Measurements from ENCODE around the gene C2orf66. TPM values are rescaled to one million over a fixed set of nuclear protein-coding genes. Genes with fewer than 3 reads are reported as not detected.

C2orf66 gene
- total RNA-seq, 4 donors from 2014 or later: 0.18 TPM; not detected in 3

GRCh38 chr2:196830701-196831100 is 21.5 kb upstream of the C2orf66 start:
- 82 to 100% methylated on average over 1 of the region's 1 CpG for WGBS, 2 donors
- H3K27me3 ChIP-seq: no peaks in the 10 kb centered on the region

DNA sequence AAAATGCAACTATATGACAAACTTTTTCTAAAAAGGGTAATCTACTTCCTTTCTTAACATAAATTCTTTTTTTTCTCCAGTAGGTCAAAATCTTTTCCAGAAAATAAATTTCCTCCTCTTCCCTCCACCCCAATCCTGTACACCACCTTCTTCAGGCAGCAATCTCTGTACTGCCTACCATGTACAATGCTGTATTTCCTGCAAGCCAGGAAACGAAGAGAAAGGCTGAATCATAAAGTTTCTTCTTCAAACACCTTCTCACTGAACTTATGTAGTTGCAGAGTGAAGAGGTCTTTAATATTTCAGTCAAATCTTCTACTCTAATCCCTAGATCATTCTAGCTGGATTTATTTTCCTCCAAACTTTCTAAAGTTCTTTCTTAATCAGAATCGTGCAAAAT is 18.2 kb upstream of the C2orf66 start:
- no peak for DNase-seq
- no peak overlapping the region for H3K4me3 ChIP-seq
- intact Hi-C loops (cut with DNase I): no loop called here

More at GRCh38 chr2:196830701-196831100, 21.5 kb upstream of the C2orf66 start:
- no peak overlapping the region for H3K4me3 ChIP-seq
- no peak overlapping the region for H3K27ac ChIP-seq
- TF ChIP-seq, protein P1, sequence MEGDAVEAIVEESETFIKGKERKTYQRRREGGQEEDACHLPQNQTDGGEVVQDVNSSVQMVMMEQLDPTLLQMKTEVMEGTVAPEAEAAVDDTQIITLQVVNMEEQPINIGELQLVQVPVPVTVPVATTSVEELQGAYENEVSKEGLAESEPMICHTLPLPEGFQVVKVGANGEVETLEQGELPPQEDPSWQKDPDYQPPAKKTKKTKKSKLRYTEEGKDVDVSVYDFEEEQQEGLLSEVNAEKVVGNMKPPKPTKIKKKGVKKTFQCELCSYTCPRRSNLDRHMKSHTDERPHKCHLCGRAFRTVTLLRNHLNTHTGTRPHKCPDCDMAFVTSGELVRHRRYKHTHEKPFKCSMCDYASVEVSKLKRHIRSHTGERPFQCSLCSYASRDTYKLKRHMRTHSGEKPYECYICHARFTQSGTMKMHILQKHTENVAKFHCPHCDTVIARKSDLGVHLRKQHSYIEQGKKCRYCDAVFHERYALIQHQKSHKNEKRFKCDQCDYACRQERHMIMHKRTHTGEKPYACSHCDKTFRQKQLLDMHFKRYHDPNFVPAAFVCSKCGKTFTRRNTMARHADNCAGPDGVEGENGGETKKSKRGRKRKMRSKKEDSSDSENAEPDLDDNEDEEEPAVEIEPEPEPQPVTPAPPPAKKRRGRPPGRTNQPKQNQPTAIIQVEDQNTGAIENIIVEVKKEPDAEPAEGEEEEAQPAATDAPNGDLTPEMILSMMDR (IDR thresholded peaks at IDR 0.05): no peak
- TF ChIP-seq POLR2A (IDR thresholded peaks at IDR 0.05): no peak
- H3K4me1 ChIP-seq: peaks cover 0 to 2% (median 0%) of the 10 kb centered on the region in 3 donors
- no peaks in the 10 kb centered on the region for H3K9me3 ChIP-seq
- H3K36me3 ChIP-seq: peaks cover 0 to 7% (median 0%) of the 10 kb centered on the region in 3 donors
- intact Hi-C loops (cut with DNase I): no loop called here
- no peak for DNase-seq

DNA sequence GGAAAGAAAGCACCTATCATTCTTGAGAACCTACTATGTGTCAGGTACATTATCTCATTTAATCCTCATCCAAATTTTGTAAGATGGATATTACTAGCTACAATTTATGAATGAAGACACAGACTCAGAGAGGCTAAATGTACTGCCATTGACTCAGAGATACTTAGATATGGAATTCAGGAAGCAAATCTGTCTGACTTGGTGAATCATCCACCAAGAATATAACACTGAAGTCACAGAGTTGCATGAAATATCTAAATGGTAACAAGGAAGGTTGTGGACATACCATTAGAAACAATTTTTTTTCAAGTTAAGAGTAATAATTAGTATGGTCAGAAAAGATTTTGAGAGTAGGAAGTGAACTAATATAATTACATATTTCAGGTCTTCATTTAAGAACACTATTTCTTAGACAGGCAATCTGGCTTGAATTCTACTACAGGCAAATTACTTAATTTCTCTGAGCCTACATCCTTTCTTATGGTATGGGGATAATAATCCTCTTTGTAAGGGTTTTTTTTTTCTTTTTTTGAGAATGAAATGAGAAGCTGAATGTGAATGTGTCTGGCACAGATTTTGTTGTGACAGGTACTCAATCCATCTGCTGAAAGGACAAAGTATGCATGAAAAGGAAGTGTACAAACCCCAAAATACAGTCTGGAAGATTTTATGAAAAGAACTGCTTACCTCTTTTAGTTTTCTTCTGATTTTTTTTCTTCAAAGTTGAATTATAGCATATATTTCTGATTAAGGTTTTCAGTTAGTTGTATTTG is 14.8 kb upstream of the C2orf66 start:
- no peak overlapping the region for H3K4me3 ChIP-seq
- TF ChIP-seq, protein P1 (IDR thresholded peaks at IDR 0.05): no peak
- no peak for TF ChIP-seq POLR2A (IDR thresholded peaks at IDR 0.05)
- H3K27ac ChIP-seq: no peak overlapping the region
- no peaks in the 10 kb centered on the region for H3K9me3 ChIP-seq
- no peaks in the 10 kb centered on the region for H3K36me3 ChIP-seq
- H3K4me1 ChIP-seq: no peaks in the 10 kb centered on the region
- H3K27me3 ChIP-seq: no peaks in the 10 kb centered on the region
- no peak for DNase-seq
- intact Hi-C loops (cut with DNase I): no loop called here

More for the DNA sequence above, 18.2 kb upstream of the C2orf66 start:
- H3K27ac ChIP-seq: no peak overlapping the region
- H3K9me3 ChIP-seq: no peaks in the 10 kb centered on the region
- TF ChIP-seq, protein P1 (IDR thresholded peaks at IDR 0.05): no peak
- no peak for TF ChIP-seq POLR2A (IDR thresholded peaks at IDR 0.05)
- H3K36me3 ChIP-seq: peaks cover 0 to 7% (median 0%) of the 10 kb centered on the region in 3 donors
- WGBS, 2 donors: 55 to 67% methylated on average over 2 of the region's 2 CpGs
- no peaks in the 10 kb centered on the region for H3K4me1 ChIP-seq
- H3K27me3 ChIP-seq: no peaks in the 10 kb centered on the region

DNA sequence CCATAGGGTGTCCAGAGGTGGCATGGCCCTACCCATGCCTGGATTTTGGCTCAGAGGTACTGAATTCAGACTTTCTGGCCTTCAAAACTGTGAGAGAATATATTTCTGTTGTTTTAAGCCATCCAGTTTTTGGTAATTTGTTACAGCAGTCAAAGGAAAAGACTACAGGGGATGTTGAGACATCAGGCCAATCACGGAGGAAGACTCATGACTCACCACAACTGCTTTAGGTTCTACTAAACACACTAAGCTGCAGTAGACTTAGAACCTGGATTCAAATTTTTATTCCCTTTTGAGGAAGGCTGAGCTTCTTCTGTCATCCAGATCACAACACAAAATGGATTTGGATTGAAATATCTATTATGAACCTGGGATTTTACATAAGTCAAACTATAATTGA is 12.0 kb upstream of the C2orf66 start:
- H3K9me3 ChIP-seq: peaks cover 0 to 22% (median 9%) of the 10 kb centered on the region in 3 donors
- no peak overlapping the region for H3K4me3 ChIP-seq
- WGBS, 2 donors: 19 to 53% methylated on average over 1 of the region's 1 CpG
- no peak for TF ChIP-seq POLR2A (IDR thresholded peaks at IDR 0.05)
- TF ChIP-seq, protein P1 (IDR thresholded peaks at IDR 0.05): no peak
- H3K27me3 ChIP-seq: no peaks in the 10 kb centered on the region
- intact Hi-C loops (cut with DNase I): no loop called here
- DNase-seq: no peak
- H3K27ac ChIP-seq: no peak overlapping the region
- H3K4me1 ChIP-seq: no peaks in the 10 kb centered on the region
- H3K36me3 ChIP-seq: no peaks in the 10 kb centered on the region

DNA sequence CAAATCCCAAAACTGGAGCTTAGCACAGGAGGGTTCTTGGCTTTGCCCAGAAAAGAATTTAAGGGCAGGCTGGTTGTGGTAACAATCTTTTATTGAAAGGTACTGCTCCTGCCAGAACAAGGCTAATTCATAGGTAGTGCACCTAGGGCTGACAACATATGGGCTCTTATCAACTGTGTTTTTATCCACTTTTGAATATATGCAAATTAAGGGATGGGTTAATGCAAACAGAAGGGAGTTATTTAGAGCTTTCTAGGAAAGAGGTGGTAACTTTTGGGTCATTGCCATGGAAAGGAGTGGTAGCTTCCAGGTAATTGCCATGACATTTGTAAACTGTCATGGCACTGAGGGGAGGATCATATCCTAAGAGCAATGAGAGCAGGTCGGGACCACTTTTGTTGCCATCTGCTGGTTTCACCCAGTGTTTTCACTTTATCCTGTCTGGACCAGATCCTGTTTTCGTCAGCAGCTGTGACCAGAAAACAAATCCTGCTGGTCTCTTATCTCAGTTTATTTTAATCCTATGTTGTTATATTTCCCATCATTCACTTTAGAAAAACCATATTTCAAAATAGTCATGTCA is 981 bp downstream of the C2orf66 start:
- no peak overlapping the region for H3K27ac ChIP-seq
- intact Hi-C loops (cut with DNase I): no loop called here
- peaks cover 0 to 14% (median 0%) of the 10 kb centered on the region in 4 donors for H3K27me3 ChIP-seq
- no peaks in the 10 kb centered on the region for H3K4me1 ChIP-seq
- H3K36me3 ChIP-seq: no peaks in the 10 kb centered on the region
- H3K4me3 ChIP-seq: no peak overlapping the region
- TF ChIP-seq, protein P1 (IDR thresholded peaks at IDR 0.05): no peak
- TF ChIP-seq POLR2A (IDR thresholded peaks at IDR 0.05): no peak
- no peaks in the 10 kb centered on the region for H3K9me3 ChIP-seq
- 31 to 34% methylated on average over 2 of the region's 2 CpGs for WGBS, 2 donors
- DNase-seq: no peak
